HG02759 (cell line): ENCODE measurements around the gene CYB5D1.

ENCODE experiments used
- ATAC-seq: cut with Tn5 transposase; IDR thresholded peaks from one replicate; pipeline ENCODE4 v1.9.1; 2021; ENCODE audit warnings: mild to moderate bottlenecking, moderate library complexity; ENCODE audit not compliant: unreplicated experiment

CYB5D1 gene

DNA sequence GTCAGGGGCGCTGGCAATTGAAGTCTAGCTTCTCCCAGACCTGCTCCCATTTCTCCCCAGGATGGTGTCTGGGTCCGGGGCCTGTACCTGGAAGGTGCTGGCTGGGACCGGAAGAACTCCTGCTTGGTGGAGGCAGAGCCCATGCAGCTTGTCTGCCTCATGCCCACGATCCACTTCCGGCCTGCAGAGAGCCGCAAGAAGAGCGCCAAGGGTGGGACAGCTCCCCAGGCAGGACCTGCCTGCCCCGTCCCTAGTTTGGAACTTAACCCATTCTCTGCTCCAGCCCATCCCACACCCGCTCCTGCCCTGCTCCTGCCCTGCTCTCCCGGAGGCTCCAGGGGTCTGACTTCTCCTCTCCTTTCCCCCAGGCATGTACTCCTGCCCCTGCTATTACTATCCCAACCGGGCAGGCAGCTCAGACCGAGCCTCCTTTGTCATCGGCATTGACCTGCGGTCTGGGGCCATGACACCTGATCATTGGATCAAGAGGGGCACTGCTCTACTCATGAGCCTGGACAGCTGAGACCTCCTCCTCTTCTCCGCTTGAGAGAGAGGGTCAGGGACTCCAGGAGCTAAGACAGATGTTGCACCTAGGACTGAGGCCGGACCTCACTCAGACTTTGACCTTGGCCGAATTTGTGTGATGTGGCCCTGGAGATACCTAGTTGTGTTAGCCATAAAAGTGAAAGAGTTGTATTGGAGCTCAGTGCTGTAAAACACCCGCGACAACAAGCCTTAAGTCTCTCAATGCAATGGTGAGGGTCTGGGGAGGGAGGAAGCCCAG, 24.6 kb upstream of the CYB5D1 start:
- ATAC-seq: no peak

DNA sequence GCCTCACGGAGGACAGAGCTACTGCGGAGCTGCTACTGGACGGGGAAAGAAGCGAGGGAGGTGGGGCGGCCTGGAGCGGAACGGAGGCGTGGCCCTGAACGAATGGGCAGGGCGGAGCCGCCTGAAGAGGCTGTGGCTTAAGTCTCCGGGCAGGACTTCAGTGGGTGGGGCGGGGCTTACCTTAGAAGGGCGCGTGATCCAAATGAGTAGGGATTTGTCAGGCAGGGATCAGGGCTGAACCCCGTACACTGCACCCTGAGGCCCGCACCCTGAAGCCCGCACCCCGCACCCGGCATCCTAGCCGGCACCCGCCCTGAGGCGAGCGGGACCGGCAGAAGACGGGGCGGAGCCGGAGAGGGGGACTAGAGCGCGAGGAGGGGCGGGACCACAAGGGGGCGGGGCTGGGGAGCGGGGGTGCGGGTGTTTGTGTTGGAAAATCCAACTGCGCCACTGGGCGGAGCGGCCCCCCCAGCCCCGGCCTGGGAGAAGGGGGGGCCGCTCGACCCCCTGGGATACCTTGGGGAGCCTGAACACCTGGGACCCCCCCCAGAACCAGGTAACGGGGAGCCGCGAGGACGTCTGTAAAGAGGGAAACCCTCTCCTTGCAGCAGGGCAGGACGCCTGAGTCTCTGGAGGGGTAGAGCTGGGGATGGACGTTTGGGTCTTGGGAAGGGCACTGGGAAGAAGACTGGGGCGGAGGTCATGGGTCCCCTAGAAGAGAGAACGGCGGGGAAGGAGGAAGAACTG, 23.8 kb upstream of the CYB5D1 start, which contains the start of gene KDM6B:
TSS of gene KDM6B (plus strand) at position 423 of the 747 bp plus-strand sequence. CDS start 11,338 bp downstream, outside the sequence.
- ATAC-seq: peak; percentile 48

GRCh38 chr17:7834542-7834956, 23.3 kb upstream of the CYB5D1 start:
- ATAC-seq: no peak

GRCh38 chr17:7834957-7835813, 22.6 kb upstream of the CYB5D1 start:
- ATAC-seq: peak; percentile 57

GRCh38 chr17:7835814-7836595, 21.8 kb upstream of the CYB5D1 start:
- ATAC-seq: no peak

DNA sequence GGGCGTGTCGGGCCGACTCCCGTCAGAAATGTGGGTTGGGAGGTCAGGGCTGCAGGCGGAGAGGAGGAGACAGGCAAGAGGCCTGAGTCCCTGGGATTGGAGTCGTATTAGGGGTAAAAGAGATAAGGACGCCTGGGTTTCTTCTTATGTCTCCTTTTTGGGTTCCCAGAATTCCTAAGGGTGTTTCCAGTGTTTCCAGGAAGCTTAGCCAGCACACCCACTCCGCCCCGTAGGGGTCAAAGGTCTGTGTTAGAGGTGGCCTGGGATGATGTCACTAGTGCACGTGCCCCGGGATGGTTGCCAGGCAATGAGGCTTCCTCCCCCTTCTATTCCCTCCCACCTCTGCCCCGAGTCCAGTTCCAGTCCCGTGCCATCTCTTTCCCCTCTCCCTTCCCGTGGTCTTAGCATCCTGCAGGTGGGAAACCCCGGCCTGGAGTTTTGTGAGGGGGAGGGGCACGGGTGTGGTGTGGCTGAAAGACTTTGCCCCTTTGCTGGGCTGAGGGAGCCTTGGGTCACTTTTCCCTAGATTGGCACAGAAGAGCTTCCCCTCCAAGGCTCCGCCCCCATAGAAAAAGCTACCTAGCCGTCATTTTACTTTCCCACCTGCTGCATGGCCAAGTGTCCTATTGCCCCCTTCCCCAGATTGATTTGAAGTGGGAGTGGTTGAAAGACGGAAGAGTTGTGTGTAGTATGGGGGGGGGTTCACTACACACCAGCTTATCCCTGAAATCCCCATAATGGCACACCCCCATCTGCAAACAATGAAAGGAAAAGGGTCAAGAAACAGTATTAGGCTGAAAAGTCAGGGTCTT, 21.0 kb upstream of the CYB5D1 start:
- no peak for ATAC-seq

DNA sequence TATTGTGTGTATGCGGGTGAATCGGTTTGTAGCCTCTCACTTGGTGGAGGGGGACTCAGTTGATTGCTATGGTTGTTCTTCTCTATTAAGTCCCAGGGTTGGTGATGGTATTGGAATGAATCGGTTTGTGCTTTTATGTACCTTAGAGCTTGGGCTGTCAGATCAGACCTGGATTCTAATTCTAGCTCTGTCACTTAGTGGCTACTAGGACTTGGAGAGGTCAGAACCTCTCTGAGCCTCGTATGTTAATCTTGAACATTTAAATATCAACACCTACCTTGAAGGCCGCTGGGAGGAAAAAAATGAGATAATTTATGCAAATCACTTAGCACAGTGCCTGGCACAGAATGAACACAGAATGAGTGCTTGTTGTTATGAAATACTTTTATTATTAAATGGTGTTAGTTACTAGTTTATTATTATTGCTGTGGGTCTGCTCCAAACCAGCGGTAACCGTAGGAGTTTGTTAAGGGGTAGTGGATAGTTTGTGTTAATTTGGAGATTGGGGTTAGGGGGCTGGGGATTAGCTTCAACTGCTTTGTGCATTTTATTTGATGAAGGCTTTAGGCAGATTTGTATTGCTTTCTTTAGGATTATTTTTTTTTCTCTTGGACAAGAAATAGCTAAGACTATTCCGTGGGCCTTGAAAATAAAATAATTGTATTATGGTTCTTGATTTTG, 20.3 kb upstream of the CYB5D1 start:
- no peak for ATAC-seq

- no peak for ATAC-seq
Measured at GRCh38 chr17:7838090-7839075, 19.4 kb upstream of the CYB5D1 start.

GRCh38 chr17:7839190-7839875, 18.5 kb upstream of the CYB5D1 start:
- ATAC-seq: no peak

GRCh38 chr17:7839876-7840261, 17.9 kb upstream of the CYB5D1 start:
- no peak for ATAC-seq

DNA sequence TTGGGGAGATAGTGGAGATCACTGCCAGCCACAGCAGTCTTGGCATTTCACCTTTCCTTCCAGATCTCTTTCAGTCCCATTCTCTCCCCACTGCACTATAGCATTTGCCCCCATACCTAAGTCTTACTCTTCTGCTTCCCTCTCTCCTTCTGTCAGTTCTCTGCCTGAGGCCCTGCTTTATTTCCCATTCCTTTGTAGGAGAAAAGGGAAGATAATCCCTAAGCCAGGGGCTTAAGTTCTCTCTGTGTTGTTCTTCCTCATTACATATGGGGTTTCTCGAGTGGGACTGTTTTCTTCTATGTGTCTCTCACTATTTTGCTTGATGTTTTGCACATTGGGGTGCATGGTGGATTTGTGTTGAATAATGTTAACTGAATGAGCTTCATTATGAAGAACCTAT, 17.4 kb upstream of the CYB5D1 start:
- ATAC-seq: no peak

- ATAC-seq: no peak
Measured at GRCh38 chr17:7840875-7841274, 16.9 kb upstream of the CYB5D1 start.

DNA sequence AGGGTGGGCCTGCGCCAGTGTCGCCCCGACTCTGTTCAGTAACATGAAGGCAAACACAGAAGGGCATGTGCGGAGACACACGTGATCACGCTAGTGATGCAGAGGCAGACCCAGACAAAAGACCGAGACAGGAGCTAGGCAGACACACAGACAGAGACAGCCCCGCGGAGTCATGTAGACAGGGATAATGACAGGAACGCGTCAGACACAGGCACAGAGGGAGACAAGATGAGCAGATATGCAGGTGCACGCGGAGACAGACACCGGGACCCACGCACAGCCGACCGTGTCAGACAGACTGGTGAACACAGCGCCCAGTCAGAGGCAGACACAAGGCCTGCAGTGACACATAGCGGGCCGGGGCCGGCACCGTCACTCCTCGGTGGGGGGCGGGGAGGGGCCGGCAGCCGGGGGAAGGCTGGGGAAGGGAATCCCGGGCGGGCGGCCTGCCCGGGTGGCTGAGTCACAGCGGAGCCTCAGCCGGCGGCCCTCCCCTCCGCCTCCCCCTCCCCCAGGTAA, 16.3 kb upstream of the CYB5D1 start:
- peak; percentile 11 for ATAC-seq

- ATAC-seq: peak; percentile 27
Measured at GRCh38 chr17:7841915-7842379, 15.9 kb upstream of the CYB5D1 start.

- ATAC-seq: peak; percentile 30
Measured at GRCh38 chr17:7842380-7843256, 15.2 kb upstream of the CYB5D1 start.

GRCh38 chr17:7843257-7843535, 14.6 kb upstream of the CYB5D1 start:
- ATAC-seq: no peak
